Activated CD4-positive, CD25-positive, alpha-beta regulatory T cell treated with anti-CD3 and anti-CD28 coated beads, Interleukin-2, amount 50 U/mL, for 24 hours (primary cell): Measurements from ENCODE around the gene MVB12B.

Experiments
- ATAC-seq, 2 donors: fragments of 150-1000 bp; cut with Tn5 transposase; one replicate each; pipeline ENCODE4 v1.10.0; 2021; ENCODE audit warnings: mild to moderate bottlenecking in 1 of 2, moderate library complexity in 1 of 2

Gene MVB12B

DNA sequence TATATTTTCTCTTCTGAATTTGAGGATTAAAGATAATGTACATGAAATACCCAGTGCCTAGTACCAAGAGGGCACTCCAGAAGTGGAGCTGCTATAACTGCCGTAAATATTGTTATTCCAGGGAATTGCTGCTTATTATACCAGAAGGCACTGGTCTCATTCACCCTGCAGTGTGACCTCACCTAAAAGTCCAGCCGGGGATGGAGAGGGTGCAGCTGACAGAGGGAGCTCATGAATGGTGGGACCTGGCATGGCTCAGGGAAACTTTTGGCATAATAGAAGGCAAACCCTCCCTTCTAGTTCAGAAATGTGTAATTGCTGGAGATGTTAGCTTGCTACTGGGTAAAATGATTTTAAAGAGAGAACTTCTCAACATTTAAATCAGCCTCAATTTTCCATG lies 108.5 kb downstream of the MVB12B start:
- ATAC-seq: no peak

GRCh38 chr9:126435626-126436025 lies 109.0 kb downstream of the MVB12B start:
- no peak for ATAC-seq

DNA sequence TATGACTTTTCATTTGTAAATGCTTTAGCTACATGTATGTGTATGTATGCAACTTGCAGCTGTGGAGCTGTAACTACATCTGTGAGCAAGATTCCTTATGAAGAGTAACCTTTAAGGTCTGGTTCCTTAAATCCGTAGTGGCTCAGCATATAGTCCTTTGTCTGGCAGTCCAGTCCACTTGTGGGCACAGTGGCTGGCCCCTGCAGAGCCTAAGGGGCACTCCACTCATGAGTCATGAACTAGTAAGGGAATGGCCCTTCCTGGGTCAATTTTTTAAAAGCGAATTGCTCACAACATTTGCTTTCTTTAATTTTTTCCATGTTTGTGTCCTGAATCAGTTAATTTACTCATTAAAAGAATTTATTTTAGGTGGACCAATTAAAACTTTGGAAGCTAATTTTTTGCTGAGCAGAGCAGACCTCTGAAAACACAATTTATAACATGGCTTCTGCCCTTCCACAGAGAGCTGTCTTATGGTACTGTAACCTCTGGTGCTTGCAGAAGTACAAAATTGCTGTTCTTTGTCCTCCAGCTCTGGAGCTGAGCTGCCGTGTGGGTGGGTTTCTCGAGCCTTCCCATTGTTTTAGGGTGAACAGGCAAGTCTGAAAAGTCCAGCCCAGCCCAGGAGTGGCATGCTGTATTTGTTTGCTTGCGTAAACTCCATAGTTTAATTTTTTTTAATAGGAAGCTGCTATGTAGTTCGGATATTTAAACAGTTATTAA lies 110.1 kb downstream of the MVB12B start:
- no peak for ATAC-seq

DNA sequence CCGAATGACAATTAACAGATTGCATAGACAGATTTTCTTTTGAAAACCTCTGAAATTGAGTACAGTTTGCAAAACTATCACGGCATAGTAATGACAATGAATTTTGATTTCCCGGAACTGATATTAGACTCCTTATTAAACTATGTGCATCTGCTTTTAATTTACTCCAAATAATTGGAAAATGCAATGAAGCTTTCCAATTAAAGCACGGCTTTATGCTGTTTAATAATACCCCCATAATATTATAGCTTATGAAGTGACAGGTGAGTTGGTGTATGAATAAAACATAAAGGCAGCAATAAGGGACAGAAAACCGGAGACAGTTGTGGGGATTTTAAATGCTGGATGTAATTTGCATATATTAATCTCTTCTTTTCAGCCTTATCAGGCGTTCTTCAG lies 110.6 kb downstream of the MVB12B start:
- ATAC-seq: no peak

DNA sequence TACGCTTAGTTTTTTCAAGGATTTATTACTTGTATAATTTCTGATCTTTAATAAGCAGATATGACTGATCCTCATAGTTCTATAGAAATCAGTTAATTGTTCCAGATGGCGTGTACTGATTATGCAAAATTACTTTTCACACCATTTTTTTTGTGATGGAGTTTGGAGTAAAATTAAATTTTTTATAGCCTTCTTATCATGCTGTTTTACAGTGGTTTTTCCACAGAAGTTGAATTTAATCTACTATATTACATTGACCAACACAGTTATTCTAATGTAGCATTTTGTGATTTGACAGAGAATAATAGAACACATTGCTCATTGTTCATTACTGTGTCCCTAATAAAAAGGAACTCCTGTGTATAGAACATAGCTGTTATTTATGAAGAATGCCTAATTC lies 111.1 kb downstream of the MVB12B start:
- no peak for ATAC-seq

GRCh38 chr9:126438741-126439401 lies 112.2 kb downstream of the MVB12B start:
- ATAC-seq: no peak

DNA sequence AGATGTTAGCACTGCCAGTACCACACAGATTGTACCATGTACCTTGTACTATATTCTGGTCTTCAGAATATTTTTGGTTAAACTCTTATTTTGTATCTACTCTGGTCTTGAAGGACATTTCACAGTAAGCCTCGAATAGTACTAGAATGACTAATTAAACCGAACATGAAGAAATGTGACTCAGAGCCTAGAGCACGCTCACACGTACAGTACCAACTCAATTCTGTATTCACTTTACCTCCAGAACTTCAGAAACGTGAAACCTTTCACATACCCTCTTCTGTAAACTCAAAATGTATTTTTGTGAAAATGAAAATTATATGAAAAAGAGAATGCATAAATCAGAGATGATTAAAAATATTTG lies 112.8 kb downstream of the MVB12B start:
- ATAC-seq: peak; percentile 89 to 91

DNA sequence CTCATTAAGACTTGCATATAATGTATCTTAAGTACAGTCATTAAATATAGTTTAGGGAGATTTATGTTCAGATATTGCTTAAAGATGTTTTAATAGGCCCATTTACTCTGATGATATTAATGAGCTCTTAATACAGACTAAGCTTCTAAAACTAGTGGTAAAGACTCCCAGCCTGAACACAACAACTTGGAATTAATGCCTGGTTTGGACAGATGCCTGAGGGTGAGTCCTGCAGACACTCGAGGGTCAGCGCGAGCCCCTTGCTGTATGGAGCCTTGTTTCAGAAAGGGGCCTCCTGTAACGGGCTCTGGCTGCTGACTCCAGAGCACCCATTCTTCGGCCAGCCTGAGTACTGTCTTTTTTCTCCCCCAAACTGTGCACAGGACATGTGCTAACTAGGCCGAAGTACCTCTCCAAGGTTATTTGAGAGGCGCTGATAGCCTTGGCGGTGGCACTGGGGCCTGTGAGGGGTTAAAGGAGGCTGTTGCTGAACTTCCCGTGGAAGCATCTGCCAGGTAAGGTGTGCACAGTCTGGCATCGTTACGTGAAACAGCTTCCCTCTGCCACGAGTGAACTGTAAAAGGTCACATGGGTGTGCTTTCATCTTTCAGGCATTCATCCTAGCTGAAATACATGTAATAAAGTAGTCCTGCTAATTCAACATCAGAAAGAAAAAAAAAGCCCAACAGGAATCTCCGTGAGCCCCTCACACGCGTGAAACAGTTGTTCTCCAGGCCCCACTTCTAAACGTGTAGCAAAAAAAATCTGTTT lies 113.4 kb downstream of the MVB12B start:
- no peak for ATAC-seq

- ATAC-seq: no peak
These were observed 114.3 kb downstream of the MVB12B start for GRCh38 chr9:126440940-126441339.

DNA sequence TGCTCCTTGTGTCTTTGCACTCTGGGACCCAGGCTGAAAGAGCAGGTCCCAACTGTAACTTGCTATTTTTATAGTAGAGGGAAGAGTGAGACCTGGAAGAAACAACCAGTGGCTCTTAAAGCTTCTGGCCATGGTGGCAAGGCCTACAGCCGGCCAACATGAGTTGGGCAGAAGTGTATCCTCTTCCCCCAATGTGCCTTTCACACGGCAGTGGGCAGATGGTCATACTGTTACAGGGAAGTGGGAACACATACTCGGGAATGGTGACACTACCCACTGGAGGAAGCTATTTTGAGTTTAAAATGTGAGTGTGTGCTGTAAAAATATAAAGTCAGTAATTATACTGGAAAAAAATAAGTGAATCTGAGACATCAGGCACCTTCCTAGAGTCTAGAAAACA lies 116.0 kb downstream of the MVB12B start:
- ATAC-seq: no peak

DNA sequence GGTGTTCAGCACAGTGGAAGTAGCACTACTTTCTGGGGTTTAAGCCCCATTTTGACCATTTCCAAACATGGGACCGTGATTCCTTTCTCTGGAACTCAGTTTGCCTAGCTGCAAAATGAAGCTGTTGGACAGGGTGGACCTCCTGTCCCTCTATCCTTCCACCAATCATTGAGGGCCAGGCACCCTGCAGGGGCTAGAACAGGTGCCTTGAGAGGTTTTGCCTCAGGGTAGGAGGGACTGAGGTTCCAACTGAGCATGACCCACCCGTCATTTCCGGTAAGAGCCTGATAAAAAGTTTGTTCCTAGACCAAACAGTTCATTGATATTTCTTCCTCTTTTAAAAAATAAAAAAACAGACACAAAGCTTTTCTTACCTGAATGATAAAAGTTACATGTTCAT lies 116.5 kb downstream of the MVB12B start:
- no peak for ATAC-seq

DNA sequence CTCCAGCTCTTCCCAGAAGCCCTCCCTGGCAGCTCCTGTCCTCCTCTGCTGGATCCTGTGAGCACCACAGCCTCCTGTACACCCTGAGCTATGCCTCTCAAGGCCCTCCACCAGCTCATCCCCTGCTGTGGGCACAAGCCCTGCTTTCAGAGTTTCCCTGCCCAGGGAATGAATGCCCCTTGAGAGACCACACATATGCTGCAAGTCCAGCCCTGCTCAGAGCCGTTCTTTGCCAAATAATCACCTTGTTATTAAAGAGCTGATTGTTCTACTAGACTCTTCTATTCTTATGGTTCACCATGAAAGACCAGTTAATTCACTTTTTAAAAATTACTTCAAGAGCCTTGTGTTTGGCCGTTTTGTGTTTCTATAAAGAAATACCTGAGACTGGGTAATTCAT lies 121.5 kb downstream of the MVB12B start:
- ATAC-seq: no peak

GRCh38 chr9:126448865-126449577 lies 122.4 kb downstream of the MVB12B start:
- ATAC-seq: no peak

DNA sequence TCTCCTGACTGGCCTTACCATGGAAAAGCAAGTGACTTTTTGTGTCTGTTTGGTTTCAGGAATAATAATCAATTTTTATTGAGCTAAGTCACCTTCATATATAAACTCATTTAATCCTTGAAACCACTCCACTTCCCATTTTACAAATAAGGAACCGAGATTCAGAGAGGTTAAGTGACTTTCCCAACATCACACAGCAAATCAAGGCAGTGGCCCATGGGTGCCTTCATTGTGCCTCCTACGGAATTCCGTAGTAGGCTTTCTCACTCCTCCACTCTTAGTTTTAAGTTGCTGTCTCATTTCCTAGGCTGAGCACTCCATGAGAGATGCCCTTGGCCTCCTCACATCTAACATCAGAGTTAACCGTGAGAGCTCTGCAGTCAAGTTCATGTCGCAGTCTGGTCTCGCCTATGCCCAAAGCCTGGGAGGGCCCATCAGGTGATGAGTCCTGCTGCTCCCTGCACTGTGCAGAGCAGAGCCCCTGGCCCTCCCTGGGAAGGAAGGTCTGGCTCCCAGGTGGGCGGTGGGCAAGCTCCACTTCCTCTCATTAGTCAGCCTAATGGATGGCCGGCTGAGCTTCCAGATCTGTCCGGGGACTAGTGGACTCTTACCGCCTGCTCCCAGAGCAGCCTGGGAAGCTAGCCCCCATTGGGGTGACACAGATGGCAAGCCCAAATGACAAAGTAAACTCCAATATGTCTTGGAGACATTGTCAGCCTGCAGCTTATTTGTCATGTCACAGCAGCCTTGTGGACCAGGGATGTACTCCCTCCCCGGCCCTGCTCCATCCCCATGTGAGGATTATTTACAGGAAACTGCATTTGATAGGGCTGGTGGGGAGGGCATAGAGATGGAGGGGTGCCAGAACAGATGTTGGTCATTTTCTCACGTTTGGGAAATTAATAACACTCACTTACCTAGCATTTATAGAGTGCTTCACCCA lies 123.4 kb downstream of the MVB12B start:
- ATAC-seq: no peak

DNA sequence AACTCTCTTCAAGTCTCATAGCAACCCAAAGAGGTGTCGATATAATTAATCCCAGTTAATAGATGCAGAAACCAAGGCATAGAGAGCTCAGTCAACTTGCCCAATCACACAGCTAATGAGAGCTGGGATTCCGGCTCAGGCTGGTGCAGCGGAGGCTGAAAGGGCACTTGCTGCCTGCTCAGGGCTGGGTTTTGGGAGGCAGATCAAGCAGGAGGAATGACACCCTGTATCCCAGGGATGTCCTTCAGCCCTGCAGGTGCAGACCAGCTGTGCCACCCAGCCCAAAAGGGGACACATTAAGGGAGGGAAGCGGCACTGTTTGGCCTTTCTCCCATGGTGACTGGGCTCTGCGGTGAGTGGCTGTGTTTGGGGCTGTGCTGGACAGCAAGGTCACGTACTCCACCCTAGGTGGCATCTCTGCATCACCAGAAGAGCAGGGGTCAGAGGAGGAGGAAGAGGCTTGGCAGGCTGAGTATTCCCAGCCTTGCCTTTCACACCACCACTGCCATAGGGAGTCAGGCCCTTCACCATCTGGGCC lies 124.1 kb downstream of the MVB12B start:
- no peak for ATAC-seq

- no peak for ATAC-seq
These were observed 124.8 kb downstream of the MVB12B start for GRCh38 chr9:126451316-126451885.

- no peak for ATAC-seq
These were observed 125.5 kb downstream of the MVB12B start for GRCh38 chr9:126452106-126452505.

- ATAC-seq: no peak
These were observed 126.7 kb downstream of the MVB12B start for GRCh38 chr9:126453156-126453963.

GRCh38 chr9:126454215-126454614 lies 127.6 kb downstream of the MVB12B start:
- no peak for ATAC-seq

- ATAC-seq: no peak
These were observed 128.2 kb downstream of the MVB12B start for GRCh38 chr9:126454795-126455194.
